Measurements from ENCODE around the gene FOXK2.

- TF ChIP-seq CTCF (IDR thresholded peaks at IDR 0.05), result no peak
- no peak for TF ChIP-seq EZH2 (IDR thresholded peaks at IDR 0.05; ENCODE audit: borderline replicate concordance, insufficient read depth, low read depth, low read length, poor library complexity, severe bottlenecking)
These were observed 52.3 kb downstream of the FOXK2 start for GRCh38 chr17:82571855-82572254.

Measured in B cell (primary cell).